ENCODE results near the gene IGFALS.

IGFALS gene

DNA sequence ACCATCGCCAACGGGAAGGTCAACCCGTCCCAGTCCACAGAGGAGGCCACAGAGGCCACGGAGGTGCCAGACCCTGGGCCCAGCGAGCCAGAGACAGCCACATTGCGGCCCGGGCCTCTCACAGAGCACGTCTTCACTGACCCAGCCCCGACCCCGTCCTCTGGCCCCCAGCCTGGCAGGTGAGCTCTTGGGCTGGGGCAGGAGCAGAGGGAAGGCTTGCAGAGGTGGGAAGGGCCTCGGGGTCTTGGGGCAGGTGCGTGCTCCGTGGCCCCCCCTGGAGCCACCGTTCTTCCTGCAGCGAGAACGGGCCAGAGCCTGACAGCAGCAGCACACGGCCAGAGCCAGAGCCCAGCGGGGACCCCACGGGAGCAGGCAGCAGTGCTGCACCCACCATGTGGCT is 27.3 kb downstream of the IGFALS start:
- no peak for DNase-seq (ENCODE audit: insufficient read length, low spot score)
- TF ChIP-seq POLR2A (IDR thresholded peaks at IDR 0.05; ENCODE audit: low read depth, low read length): no peak
- FAIRE-seq: no peak

DNA sequence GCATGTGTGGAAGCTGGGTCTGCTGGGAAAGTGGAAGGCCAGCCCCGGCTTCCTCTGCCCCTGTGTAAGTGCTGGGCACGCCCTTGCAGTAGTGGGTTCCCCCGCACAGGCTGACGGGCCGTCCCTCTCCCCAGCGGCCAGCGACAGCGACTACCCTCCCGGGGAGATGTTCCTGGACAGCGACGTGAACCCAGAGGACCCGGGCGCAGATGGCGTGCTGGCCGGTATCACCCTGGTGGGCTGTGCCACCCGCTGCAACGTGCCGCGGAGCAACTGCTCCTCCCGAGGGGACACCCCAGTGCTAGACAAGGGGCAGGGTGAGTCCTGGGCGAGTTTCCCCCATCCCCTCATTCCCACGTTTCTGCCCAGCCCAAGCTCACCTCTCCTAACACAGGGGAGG is 27.7 kb downstream of the IGFALS start:
- FAIRE-seq (no peak), DNase-seq (ENCODE audit: insufficient read length, low spot score) (no peak)
- no peak for TF ChIP-seq POLR2A (IDR thresholded peaks at IDR 0.05; ENCODE audit: low read depth, low read length)

GRCh38 chr16:1764971-1765370 is 28.5 kb downstream of the IGFALS start:
- FAIRE-seq (no peak), DNase-seq (ENCODE audit: insufficient read length, low spot score) (no peak)
- no peak for TF ChIP-seq POLR2A (IDR thresholded peaks at IDR 0.05; ENCODE audit: low read depth, low read length)

- TF ChIP-seq POLR2A (IDR thresholded peaks at IDR 0.05; ENCODE audit: low read depth, low read length): no peak
- DNase-seq (ENCODE audit: insufficient read length, low spot score) (no peak), FAIRE-seq (no peak)
These were observed 29.7 kb downstream of the IGFALS start for GRCh38 chr16:1763521-1764511.

DNA sequence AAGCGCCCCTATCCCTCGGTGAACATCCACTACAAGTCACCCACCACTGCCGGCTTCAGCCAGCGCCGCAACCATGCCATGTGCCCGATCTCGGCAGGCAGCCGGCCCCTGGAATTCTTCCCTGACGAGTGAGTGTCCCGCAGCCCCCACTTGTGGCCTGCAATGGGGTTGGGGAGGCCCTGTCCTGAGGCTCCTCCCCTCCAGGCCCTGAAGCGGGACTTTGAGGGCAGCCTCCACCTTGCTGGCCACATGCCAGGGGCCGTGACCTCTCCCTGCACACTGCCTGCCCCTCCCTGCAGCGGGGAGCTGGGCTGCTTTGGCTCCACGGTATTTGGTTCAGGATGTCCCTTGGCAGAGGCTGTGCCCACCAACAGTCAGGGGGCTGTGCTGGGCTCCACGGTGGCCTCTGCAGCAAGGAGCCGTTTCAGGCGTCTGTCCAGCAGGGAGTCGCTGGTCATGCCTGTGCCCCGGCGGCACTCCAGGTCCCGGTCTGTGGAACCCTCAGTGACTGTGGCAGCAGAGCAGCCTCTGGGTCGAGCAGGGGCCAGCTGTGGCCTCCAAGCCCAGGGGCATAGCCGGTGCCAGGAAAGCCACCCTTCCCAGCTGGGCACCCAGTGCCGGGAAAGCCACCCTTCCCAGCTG is 30.5 kb downstream of the IGFALS start:
- no peak for TF ChIP-seq POLR2A (IDR thresholded peaks at IDR 0.05; ENCODE audit: low read depth, low read length)
- DNase-seq (ENCODE audit: insufficient read length, low spot score) (no peak), FAIRE-seq (no peak)

GRCh38 chr16:1762196-1762878 is 31.2 kb downstream of the IGFALS start:
- TF ChIP-seq POLR2A (IDR thresholded peaks at IDR 0.05; ENCODE audit: low read depth, low read length): no peak
- DNase-seq (ENCODE audit: insufficient read length, low spot score): no peak
- no peak for FAIRE-seq

- TF ChIP-seq POLR2A (IDR thresholded peaks at IDR 0.05; ENCODE audit: low read depth, low read length): no peak
- DNase-seq (ENCODE audit: insufficient read length, low spot score) (no peak), FAIRE-seq (no peak)
These were observed 31.8 kb downstream of the IGFALS start for GRCh38 chr16:1761751-1762150.

- FAIRE-seq: no peak
- TF ChIP-seq POLR2A (IDR thresholded peaks at IDR 0.05; ENCODE audit: low read depth, low read length): no peak
These were observed 32.6 kb downstream of the IGFALS start for GRCh38 chr16:1760911-1761310.

DNA sequence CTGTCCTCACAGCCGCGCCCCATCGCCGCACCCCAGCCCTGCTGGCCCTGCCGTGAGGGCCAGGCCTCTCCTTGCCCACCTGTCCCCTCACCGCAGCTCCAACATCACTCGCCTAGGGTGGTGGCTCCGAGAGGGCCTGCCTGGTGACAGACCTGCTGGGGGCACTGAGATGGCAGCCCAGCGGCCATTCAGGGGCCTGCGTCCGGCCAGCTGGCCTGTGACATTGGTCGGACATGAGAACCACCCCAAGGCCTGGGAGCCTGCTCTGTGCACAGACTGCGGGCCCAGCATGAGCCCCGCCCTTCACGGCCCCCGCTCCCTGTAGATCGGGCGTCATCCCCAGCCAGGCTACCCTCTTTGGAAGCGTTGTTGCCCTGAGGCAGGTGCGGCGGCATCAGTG is 34.0 kb downstream of the IGFALS start:
- no peak for TF ChIP-seq POLR2A (IDR thresholded peaks at IDR 0.05; ENCODE audit: low read depth, low read length)
- DNase-seq (ENCODE audit: insufficient read length, low spot score) (no peak), FAIRE-seq (no peak)

More at GRCh38 chr16:1760911-1761310, 32.6 kb downstream of the IGFALS start:
- no peak for DNase-seq (ENCODE audit: insufficient read length, low spot score)

GRCh38 chr16:1758923-1759322 is 34.6 kb downstream of the IGFALS start:
- FAIRE-seq (no peak), DNase-seq (ENCODE audit: insufficient read length, low spot score) (no peak)
- TF ChIP-seq POLR2A (IDR thresholded peaks at IDR 0.05; ENCODE audit: low read depth, low read length): no peak

- TF ChIP-seq POLR2A (IDR thresholded peaks at IDR 0.05; ENCODE audit: low read depth, low read length): no peak
- DNase-seq (ENCODE audit: insufficient read length, low spot score): no peak
- FAIRE-seq: no peak
These were observed 35.6 kb downstream of the IGFALS start for GRCh38 chr16:1757714-1758461.

- FAIRE-seq (no peak), DNase-seq (ENCODE audit: insufficient read length, low spot score) (no peak)
- no peak for TF ChIP-seq POLR2A (IDR thresholded peaks at IDR 0.05; ENCODE audit: low read depth, low read length)
These were observed 39.3 kb downstream of the IGFALS start for GRCh38 chr16:1754204-1754603.

DNA sequence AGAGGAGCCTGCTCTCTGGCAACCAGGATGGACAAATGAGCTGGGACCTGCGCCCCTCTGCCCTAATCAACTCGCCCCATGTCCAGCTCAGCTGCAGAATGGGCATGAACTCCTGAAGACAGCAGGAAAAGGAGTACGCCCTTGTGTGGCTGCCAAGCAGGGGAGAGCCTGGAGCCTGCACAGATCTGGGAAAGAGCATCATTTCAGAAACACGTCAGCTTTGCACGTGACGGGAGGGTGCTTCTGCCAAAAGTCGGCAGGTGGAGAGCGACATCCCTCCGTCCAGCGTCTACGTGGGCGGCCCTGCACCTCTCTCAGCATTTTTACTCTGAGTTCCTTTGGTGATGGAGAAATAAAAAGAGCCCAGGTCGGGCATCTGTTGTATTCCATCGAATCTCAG is 40.7 kb downstream of the IGFALS start:
- TF ChIP-seq POLR2A (IDR thresholded peaks at IDR 0.05; ENCODE audit: low read depth, low read length): no peak
- FAIRE-seq (no peak), DNase-seq (ENCODE audit: insufficient read length, low spot score) (no peak)

Data from H54 (cell line).